ENCODE data around the gene CD22.

CD22 gene

DNA sequence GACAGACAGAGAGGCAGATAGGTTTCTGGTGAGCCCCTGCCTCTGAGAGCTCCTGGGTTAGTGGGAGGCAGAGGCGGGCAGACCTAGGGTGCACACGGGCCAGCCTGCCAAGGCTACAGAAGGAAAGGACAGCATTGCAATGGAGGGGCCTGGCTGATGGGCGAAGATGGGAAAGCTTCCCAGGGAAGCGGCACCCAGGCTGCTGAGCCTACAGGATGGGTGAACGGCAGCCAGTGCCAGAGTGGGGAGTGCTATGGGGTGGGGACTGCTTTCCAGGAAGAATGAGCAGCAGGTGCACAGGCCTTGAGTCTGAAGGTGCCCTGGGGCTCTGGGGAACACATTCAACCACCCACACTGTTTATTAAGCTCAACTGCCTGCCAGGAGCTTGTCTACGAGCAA, 37.7 kb upstream of the CD22 start:
- ChIA-PET POLR2A (no interaction called here), CTCF (no interaction called here)
- no peak for DNase-seq (ENCODE audit: low read depth, low spot score)
- no peak overlapping the region for H3K4me3 ChIP-seq (ENCODE audit: low read depth, low read length)
- TF ChIP-seq, protein P1, sequence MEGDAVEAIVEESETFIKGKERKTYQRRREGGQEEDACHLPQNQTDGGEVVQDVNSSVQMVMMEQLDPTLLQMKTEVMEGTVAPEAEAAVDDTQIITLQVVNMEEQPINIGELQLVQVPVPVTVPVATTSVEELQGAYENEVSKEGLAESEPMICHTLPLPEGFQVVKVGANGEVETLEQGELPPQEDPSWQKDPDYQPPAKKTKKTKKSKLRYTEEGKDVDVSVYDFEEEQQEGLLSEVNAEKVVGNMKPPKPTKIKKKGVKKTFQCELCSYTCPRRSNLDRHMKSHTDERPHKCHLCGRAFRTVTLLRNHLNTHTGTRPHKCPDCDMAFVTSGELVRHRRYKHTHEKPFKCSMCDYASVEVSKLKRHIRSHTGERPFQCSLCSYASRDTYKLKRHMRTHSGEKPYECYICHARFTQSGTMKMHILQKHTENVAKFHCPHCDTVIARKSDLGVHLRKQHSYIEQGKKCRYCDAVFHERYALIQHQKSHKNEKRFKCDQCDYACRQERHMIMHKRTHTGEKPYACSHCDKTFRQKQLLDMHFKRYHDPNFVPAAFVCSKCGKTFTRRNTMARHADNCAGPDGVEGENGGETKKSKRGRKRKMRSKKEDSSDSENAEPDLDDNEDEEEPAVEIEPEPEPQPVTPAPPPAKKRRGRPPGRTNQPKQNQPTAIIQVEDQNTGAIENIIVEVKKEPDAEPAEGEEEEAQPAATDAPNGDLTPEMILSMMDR (IDR thresholded peaks at IDR 0.05; ENCODE audit: insufficient read depth, low read length, missing control alignments) = no peak

DNA sequence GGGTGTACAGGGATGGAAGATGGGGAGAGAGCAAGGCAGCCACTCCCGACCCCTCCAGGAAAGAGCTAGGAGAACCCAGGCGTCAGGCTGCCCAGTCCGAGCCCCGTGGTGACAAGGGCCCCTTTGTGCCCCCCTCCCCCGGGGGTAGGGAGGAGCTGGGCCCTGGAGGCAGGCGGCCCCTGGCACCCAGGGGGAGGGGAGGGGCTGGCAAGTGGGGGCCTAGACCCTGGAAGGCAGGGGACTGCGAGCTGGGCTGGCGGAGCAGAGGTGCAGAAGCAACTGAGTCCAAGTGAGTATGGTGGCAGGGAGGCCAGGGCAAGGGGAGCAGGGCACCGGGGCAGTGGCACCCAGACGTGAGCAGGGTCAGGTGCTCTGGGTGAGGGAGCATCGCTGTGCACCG, 37.1 kb upstream of the CD22 start, which contains the start of gene MAG:
TSS of gene MAG (plus strand) at position 246 of the 400 bp plus-strand sequence. CDS start 3,248 bp downstream, outside the sequence.
- no peak for DNase-seq (ENCODE audit: low read depth, low spot score)
- TF ChIP-seq, protein P1 (IDR thresholded peaks at IDR 0.05; ENCODE audit: insufficient read depth, low read length, missing control alignments) = no peak
- CTCF ChIA-PET = no interaction called here
- H3K4me3 ChIP-seq (ENCODE audit: low read depth, low read length) = no peak within 1 kb of the TSS
- POLR2A ChIA-PET = no interaction called here

DNA sequence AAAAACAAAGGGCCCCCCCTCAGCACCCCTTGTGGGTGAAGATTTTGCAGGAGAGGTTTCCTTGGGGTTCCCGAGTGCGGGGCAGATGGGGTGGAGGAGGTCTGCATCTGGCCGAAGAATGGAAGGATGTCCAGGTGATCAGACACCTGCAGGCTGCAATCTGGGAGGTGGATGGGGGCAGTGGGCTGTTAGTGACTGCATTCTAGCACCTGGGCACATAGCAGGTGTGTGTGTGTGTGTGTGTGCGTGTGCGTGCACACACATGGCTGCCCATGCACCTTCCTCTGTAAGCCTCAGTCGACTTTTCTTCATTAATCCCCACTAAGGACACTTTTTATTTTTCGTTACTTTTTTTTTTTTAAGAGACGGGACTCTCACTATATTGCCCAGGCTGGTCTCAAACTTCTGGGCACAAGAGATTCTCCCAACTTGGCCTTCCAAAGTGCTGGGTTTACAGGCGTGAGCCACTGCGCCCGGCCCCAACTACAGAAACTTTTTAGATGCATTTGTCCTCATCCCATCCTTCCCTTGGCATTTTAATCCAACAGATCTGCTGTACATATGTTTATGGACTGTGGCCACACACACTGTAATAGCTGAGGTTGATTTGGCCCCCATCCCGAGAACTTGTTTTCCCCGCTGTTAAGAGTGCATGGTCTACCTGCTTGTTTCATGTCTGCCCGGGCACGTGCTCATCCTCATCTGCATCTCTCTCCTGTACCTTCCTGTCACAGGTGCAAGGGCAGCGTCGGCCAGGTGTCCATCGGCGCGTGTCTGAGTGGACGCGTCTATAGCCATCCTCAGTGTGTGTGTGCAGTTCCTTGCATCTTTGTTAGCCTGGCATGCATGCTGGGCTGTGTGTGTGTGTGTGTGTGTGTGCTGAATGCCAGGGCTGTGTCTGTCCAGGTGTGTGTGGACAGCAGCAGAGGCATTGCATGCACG, 36.3 kb upstream of the CD22 start:
- H3K4me3 ChIP-seq (ENCODE audit: low read depth, low read length) = no peak overlapping the region
- TF ChIP-seq, protein P1 (IDR thresholded peaks at IDR 0.05; ENCODE audit: insufficient read depth, low read length, missing control alignments) = no peak
- DNase-seq (ENCODE audit: low read depth, low spot score) = no peak
- ChIA-PET POLR2A (no interaction called here), CTCF (no interaction called here)

DNA sequence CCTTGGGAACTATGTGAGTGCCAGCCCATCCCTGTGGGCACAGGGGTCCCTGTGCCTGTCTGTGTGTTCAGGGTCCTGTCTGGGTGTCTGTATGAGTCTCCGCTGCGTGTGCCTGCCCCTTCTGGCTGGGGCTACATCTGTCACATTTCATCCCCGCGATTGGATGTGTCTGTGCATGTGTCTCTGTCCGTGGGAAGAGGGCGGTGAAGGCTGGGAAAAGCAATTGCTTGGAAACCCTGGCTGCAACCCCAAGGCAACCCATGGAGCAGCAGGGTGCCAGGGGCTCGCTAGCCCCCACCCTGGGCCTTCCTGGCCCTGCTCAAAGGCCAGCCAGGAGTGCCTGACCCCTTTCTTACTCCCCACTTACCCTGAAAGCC, 35.6 kb upstream of the CD22 start:
- TF ChIP-seq, protein P1 (IDR thresholded peaks at IDR 0.05; ENCODE audit: insufficient read depth, low read length, missing control alignments) = no peak
- ChIA-PET CTCF (no interaction called here), POLR2A (no interaction called here)
- DNase-seq (ENCODE audit: low read depth, low spot score) = no peak
- no peak overlapping the region for H3K4me3 ChIP-seq (ENCODE audit: low read depth, low read length)

DNA sequence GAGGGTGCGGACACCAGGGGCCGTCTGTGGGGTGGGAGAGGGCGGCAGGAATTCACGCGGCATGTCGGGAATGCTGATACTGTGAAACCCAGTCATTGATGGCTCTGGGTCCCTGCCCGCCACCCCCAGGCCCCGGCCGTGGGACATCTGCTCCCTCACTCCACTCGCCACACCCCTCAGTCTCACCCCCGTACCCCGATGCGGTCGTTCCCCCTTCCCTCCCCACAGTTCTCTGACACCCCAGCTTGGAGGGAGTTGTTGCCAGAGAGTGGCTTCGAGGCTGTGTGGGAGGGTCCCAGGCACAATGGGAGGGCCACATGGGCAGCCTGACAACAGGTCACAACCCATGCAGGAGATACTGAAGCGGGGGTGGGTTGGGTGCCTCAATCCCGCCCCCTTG, 35.2 kb upstream of the CD22 start:
- DNase-seq (ENCODE audit: low read depth, low spot score) = no peak
- CTCF ChIA-PET = no interaction called here
- H3K4me3 ChIP-seq (ENCODE audit: low read depth, low read length) = no peak overlapping the region
- POLR2A ChIA-PET = no interaction called here
- TF ChIP-seq, protein P1 (IDR thresholded peaks at IDR 0.05; ENCODE audit: insufficient read depth, low read length, missing control alignments) = no peak

DNA sequence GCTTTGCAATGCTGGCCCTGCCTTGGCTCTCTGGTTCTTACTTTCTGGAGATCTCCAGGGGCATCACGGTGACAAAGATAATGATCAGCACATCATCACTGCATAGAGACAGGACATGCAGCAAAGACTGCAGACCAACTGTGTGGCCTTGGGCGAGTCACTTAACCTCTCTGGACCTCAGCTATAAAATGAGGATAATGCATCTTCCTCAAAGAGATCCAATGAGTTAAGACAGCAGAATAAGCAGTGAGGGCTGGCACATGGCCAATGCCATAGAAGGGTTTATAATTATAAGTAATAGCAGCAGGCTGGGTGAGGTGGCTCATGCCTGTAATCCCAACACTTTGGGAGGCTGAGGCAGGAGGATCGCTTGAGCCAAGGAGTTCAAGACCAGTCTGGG, 34.7 kb upstream of the CD22 start:
- ChIA-PET CTCF (no interaction called here), POLR2A (interaction anchor here (0.7 kb wide), 1 partner anchor 834 kb away, joined by 4 read pairs; no protein-coding TSS in a partner anchor)
- TF ChIP-seq, protein P1 (IDR thresholded peaks at IDR 0.05; ENCODE audit: insufficient read depth, low read length, missing control alignments) = no peak
- no peak for DNase-seq (ENCODE audit: low read depth, low spot score)
- H3K4me3 ChIP-seq (ENCODE audit: low read depth, low read length) = no peak overlapping the region

All from AG04449 (cell line).